Glutamatergic neuron (in vitro differentiated cells): ENCODE results near the gene C12orf57. TPM values are rescaled to one million over a fixed set of nuclear protein-coding genes. Genes with fewer than 3 reads are reported as not detected.

Experiments used
- DNase-seq: peaks from one replicate; pipeline ENCODE4 v3.0.0; 2022
- H3K27ac Mint-ChIP-seq: one replicate; pipeline ENCODE4 v1.8.0; 2020; ENCODE audit warnings: mild to moderate bottlenecking, mixed read lengths, inconsistent platforms; ENCODE audit not compliant: unreplicated experiment
- H3K27me3 Mint-ChIP-seq: one replicate; pipeline ENCODE4 v1.8.0; 2020; ENCODE audit warnings: mild to moderate bottlenecking, moderate library complexity, mixed read lengths, inconsistent platforms; ENCODE audit not compliant: unreplicated experiment
- H3K36me3 Mint-ChIP-seq: one replicate; pipeline ENCODE4 v1.8.0; 2020; ENCODE audit warnings: mild to moderate bottlenecking, mixed read lengths, inconsistent platforms; ENCODE audit not compliant: unreplicated experiment
- H3K4me1 Mint-ChIP-seq: one replicate; pipeline ENCODE4 v1.8.0; 2020; ENCODE audit warnings: mild to moderate bottlenecking, low read depth, mixed read lengths, inconsistent platforms; ENCODE audit not compliant: unreplicated experiment
- H3K4me3 Mint-ChIP-seq: one replicate; pipeline ENCODE4 v1.8.0; 2020; ENCODE audit warnings: mild to moderate bottlenecking, mixed read lengths, inconsistent platforms; ENCODE audit not compliant: unreplicated experiment
- H3K9me3 Mint-ChIP-seq: one replicate; pipeline ENCODE4 v1.8.0; 2020; ENCODE audit warnings: mild to moderate bottlenecking, moderate library complexity, mixed read lengths, inconsistent platforms; ENCODE audit not compliant: unreplicated experiment
- total RNA-seq: library from RNA; stranded (reverse); fragmentation: NEBNext Ultra II Directional; extraction: Animal tissue kit (Norgen Biotek cat#: 25700); gene quantifications from one replicate; pipeline ENCODE4 v1.2.1, GENCODE V29; 2021; ENCODE audit not compliant: unreplicated experiment
- TF ChIP-seq, protein P1 (sequence below): fragments of 200-600 bp; sonication (generic); IDR thresholded peaks from one replicate; pipeline ENCODE4 v1.5.0; 2021; ENCODE audit not compliant: partially characterized antibody, unreplicated experiment

Gene C12orf57
- total RNA-seq, 1 donor from 2014 or later = 184 TPM

- H3K4me3 Mint-ChIP-seq = no peak overlapping the region
- TF ChIP-seq, protein P1, sequence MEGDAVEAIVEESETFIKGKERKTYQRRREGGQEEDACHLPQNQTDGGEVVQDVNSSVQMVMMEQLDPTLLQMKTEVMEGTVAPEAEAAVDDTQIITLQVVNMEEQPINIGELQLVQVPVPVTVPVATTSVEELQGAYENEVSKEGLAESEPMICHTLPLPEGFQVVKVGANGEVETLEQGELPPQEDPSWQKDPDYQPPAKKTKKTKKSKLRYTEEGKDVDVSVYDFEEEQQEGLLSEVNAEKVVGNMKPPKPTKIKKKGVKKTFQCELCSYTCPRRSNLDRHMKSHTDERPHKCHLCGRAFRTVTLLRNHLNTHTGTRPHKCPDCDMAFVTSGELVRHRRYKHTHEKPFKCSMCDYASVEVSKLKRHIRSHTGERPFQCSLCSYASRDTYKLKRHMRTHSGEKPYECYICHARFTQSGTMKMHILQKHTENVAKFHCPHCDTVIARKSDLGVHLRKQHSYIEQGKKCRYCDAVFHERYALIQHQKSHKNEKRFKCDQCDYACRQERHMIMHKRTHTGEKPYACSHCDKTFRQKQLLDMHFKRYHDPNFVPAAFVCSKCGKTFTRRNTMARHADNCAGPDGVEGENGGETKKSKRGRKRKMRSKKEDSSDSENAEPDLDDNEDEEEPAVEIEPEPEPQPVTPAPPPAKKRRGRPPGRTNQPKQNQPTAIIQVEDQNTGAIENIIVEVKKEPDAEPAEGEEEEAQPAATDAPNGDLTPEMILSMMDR = no peak
- H3K4me1 Mint-ChIP-seq = no peaks in the 10 kb centered on the region
- peaks cover 9% of the 10 kb centered on the region for H3K27me3 Mint-ChIP-seq
- H3K9me3 Mint-ChIP-seq = peaks cover 2% of the 10 kb centered on the region
- DNase-seq = no peak
- no peaks in the 10 kb centered on the region for H3K36me3 Mint-ChIP-seq
- H3K27ac Mint-ChIP-seq = no peak overlapping the region
Measured at GRCh38 chr12:6952863-6953441, 9.1 kb downstream of the C12orf57 start.

DNA sequence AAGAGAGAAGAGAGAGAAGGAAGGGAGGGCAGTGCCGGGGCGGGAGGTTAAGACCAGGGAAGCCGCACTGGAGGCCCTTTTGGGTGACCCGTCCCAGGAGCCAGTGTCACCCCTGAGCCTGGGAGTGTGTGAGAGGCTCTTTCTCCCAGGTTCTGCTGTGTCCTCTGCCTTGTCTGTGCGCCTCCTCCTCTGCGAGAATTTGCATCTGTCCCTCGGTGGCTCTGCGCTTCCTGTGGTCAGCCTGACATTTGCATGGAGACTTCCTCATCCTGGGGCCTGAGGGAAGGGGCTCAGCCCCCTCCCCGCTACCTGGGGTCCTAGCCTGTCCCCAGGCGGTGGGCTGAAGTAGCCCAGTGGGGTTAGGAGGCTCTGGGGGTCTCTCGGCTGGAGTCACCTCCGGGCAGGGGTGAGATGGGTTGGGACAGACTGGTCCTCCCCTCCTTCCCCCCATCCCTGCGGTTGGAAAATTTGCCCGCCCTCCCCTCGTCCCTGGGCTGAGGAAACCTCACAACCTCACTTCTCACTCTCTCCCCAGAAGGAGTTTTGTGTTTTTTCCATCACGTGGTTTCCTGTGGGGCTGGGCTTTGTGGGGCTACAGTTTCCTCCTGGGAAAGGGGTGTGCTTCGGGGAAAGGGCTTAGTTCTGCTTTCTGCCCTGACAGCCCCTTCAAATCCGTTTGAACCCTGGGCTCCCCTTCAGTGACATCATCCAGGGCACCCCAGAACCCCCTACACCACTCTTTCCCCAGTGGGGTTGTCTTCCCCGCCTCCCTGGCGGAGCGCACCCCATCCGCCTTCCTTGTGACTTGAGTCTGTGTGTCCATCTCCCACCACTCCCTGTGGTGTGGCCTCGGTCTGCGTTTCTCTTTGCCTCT is 9.9 kb downstream of the C12orf57 start:
- peak overlapping the region; percentile 32 for H3K4me3 Mint-ChIP-seq
- H3K27me3 Mint-ChIP-seq = peaks cover 12% of the 10 kb centered on the region
- peaks cover 6% of the 10 kb centered on the region for H3K9me3 Mint-ChIP-seq
- H3K27ac Mint-ChIP-seq = no peak overlapping the region
- H3K36me3 Mint-ChIP-seq = no peaks in the 10 kb centered on the region
- no peak for DNase-seq
- TF ChIP-seq, protein P1 = no peak
- no peaks in the 10 kb centered on the region for H3K4me1 Mint-ChIP-seq

- TF ChIP-seq, protein P1 = no peak
- H3K4me1 Mint-ChIP-seq = no peaks in the 10 kb centered on the region
- DNase-seq = no peak
- peaks cover 7% of the 10 kb centered on the region for H3K9me3 Mint-ChIP-seq
- peaks cover 12% of the 10 kb centered on the region for H3K27me3 Mint-ChIP-seq
- no peak overlapping the region for H3K27ac Mint-ChIP-seq
- peak overlapping the region; percentile 32 for H3K4me3 Mint-ChIP-seq
- H3K36me3 Mint-ChIP-seq = no peaks in the 10 kb centered on the region
Measured at GRCh38 chr12:6954316-6955107, 10.7 kb downstream of the C12orf57 start.

DNA sequence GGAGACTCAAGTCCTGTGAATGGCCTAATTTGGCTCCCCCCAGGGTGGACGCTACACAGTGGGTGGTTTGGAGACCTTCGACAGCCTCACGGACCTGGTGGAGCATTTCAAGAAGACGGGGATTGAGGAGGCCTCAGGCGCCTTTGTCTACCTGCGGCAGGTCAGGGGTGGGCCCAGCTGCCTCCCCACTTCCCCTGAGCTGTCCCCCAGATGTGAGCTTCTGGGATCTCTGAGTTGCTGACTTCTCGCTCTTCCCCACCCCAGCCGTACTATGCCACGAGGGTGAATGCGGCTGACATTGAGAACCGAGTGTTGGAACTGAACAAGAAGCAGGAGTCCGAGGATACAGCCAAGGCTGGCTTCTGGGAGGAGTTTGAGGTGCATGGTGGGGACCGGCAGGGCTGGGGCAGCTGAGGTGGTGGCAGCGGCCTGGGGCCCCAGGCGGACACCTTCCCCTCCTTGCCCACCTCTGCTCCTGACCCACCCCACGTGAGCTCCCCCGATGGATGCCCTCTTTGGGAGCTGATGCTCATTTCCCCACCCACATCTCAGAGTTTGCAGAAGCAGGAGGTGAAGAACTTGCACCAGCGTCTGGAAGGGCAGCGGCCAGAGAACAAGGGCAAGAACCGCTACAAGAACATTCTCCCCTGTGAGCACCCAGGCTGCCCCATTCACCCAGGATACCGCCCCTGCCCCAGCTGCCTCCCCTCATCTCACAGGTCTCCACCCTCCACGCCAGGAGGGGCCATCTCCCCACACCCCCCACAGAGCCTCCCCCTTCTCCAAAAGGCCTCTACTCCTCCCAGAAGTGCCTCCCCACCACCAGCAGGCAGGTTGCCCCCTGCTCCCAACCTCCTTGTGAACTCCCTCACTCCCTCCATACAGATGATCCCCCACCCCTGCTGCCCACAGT is 11.5 kb downstream of the C12orf57 start:
- no peaks in the 10 kb centered on the region for H3K4me1 Mint-ChIP-seq
- no peak for DNase-seq
- peaks cover 12% of the 10 kb centered on the region for H3K27me3 Mint-ChIP-seq
- H3K27ac Mint-ChIP-seq = no peak overlapping the region
- H3K9me3 Mint-ChIP-seq = peaks cover 7% of the 10 kb centered on the region
- no peaks in the 10 kb centered on the region for H3K36me3 Mint-ChIP-seq
- TF ChIP-seq, protein P1 = no peak
- no peak overlapping the region for H3K4me3 Mint-ChIP-seq
